ENCODE results near the gene TNFRSF1B.
A peak's percentile ranks its signal among the peaks of the same experiment; 100 is the strongest.
"Not testable (repeated sequence)": the region's sequence is repeated elsewhere in the genome, so short reads cannot be mapped to it uniquely, and the experiment has no call there.

Gene TNFRSF1B

DNA sequence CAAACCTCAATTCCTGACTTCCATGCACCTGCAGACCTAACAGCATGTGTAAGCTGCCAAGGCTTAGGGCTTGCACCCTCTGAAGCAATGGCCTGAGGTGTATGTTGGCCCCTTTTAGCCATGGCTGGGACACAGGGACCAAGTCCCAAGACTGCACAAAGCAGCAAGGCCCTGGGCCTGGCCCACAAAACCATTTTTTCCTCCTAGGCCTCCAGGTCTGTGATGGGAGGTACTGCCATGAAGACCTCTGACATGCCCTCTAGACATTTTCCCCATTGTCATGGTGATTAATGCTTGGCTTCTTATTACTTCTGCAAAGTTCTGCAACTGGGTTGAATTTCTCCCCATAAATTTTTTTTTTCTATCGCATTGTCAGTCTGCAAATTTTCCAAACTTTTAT lies 55.9 kb downstream of the TNFRSF1B start:
- DNase-seq (ENCODE audit: low read depth) = not testable (repeated sequence)

GRCh38 chr1:12224092-12224491 lies 57.3 kb downstream of the TNFRSF1B start:
- not testable (repeated sequence) for DNase-seq (ENCODE audit: low read depth)

- DNase-seq (ENCODE audit: low read depth) = no peak
Observed at GRCh38 chr1:12228979-12229378, 62.2 kb downstream of the TNFRSF1B start.

DNA sequence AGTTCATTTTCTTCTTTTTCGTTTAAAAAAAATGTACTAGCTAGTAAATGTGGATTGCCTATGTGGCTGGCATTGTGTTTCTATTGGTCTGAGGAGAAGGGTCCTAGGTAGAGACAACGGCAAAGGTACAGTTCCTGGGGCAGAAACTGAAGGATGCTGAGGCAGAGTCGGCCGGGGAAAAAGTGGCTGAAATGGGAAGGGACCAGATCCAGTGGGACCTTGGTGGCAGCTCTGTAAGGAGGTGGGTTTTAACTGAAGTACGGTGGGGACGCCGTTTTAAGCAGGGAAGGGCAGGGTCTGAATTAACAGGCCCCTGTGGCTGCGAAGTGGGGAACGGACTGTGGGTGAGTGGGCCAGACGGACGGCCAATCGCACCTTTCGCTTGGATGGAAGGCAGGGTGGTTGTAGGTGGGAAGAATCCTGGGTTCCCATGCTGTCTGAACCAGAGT lies 62.6 kb downstream of the TNFRSF1B start:
- no peak for DNase-seq (ENCODE audit: low read depth)

GRCh38 chr1:12229835-12230548 lies 63.2 kb downstream of the TNFRSF1B start, which contains the start of gene VPS13D:
Gene VPS13D, plus strand, starts transcription at chr1:12230030. Its CDS starts 4,237 bp downstream, at chr1:12234267.
- DNase-seq (ENCODE audit: low read depth) = peak; percentile 35

DNA sequence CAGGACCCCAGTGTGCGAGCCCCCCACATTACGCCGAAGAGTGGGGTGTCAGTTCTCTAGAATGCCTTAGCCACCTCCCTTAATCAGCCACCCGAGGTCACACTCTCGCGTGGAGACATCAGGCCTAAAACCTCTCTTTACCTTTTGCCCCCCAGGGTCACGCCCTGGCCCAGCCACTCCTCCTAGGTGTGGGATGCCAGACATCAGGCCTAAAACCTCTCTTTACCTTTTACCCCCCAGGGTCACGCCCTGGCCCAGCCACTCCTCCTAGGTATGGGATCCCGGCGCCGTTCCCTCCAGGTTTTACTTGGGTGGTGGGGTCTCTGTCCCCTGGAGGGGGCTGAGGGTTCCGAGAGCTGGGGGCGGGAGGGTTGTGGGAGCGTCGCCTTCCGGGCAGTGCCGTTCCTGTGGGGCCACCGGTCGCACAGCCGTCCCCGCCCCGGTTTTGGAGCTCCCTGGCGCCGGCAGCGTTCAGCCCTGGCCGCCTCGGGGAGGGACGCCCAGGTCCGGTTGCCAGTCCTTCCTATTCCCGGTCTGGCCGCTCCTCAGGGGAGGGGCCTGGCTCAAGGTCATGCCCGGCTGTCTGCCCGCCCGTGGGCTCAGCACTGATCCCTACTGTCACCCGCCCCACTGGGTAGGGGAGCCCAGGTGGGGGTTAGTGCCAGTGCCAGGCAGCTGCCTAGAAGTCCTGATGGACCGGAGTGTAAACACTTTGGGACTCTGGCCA lies 63.9 kb downstream of the TNFRSF1B start:
- no peak for DNase-seq (ENCODE audit: low read depth)

DNA sequence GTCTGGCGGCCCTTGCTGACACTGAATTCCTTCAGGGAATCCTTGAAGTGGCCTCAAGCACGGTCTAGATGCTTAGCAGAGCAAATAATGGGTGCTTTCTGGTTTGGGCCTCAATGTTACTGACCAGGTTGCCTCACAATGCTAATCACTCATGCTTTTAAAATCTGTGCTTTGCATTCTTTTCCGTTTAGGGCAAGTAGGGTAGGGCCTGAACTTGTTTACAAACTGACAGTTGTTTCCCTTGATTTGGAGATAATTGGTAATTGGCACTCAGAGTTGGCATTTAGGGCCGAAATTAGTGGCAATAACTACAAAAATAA lies 64.4 kb downstream of the TNFRSF1B start:
- no peak for DNase-seq (ENCODE audit: low read depth)

DNA sequence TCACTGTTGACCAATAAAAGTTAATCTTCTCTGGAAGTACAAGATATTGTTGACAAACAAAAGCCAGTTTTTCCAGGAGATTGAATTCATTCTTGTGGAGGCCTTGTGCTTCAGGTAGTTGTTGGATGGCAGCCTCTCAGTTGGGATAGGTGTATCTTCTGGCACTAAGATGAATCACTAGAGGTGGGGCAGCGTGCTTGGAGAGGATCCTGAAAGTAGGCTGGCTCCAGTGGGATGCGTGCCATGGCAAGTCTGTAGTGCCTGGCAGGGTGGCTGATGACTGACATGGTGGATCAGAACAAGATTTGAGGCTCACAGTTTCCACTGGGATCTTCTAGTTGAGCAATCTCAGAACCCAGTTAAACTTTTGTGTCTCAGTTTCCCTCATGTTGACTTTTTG lies 65.4 kb downstream of the TNFRSF1B start:
- no peak for DNase-seq (ENCODE audit: low read depth)

- DNase-seq (ENCODE audit: low read depth) = no peak
Observed at GRCh38 chr1:12244078-12244477, 77.3 kb downstream of the TNFRSF1B start.

- DNase-seq (ENCODE audit: low read depth) = no peak
Observed at GRCh38 chr1:12244585-12244984, 77.8 kb downstream of the TNFRSF1B start.

DNA sequence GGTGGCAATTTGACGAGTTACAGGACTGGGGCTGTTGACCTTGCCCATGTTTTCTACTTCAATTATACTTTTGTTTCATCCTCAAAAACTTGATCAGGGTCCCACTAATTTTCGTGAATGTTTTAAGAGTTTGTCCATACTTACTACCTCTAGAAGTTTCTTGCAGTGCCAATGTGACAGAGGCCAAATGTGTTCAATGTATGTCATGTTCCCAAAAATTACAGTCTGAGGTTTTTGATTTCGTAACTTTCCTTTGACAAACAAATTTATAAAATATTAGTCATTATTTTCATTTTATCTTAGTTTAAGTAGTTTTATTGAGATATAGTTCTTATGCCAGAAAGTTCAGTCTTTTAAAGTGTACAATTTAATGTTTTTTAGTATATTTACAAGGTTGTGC lies 78.3 kb downstream of the TNFRSF1B start:
- DNase-seq (ENCODE audit: low read depth) = no peak

DNA sequence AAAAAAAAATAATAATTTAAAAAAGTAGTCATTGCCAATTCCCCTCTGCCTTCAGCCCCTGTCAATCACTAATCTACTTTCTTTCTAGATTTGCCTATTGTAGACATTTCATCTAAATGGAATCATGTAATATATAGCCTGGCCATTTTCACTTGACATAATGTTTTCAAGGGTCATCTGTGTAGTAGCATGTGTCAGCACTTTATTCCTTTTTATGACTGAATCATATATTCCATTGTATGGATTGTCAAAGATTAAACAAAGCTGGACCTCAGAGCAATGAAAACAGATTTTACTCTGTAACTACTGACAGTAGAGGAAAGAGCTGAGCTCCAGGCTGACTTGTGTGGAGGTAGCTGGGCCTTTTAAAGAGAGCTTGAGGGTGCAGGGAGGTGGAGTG lies 78.9 kb downstream of the TNFRSF1B start:
- no peak for DNase-seq (ENCODE audit: low read depth)

- DNase-seq (ENCODE audit: low read depth) = no peak
Observed at GRCh38 chr1:12246584-12246983, 79.8 kb downstream of the TNFRSF1B start.

DNA sequence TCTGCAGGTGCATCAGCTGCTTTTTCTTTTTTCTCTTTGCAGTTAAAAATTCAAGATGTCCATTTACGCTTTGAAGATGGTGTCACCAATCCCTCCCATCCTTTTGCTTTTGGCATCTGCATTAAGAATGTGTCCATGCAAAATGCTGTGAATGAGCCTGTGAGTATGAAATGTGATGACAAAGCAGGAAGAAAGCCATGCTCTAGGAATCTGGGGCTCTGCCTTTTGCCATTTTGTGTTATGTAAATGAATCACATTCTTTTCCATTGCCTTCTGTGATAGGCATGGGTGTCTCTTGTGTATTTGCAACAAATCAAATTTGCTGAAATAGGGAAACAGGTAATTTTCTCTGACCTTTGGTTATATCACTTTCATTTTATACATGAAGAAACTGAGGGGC lies 82.4 kb downstream of the TNFRSF1B start:
- no peak for DNase-seq (ENCODE audit: low read depth)

GRCh38 chr1:12249748-12250147 lies 83.0 kb downstream of the TNFRSF1B start:
- DNase-seq (ENCODE audit: low read depth) = no peak

GRCh38 chr1:12251442-12251841 lies 84.7 kb downstream of the TNFRSF1B start:
- DNase-seq (ENCODE audit: low read depth) = no peak

DNA sequence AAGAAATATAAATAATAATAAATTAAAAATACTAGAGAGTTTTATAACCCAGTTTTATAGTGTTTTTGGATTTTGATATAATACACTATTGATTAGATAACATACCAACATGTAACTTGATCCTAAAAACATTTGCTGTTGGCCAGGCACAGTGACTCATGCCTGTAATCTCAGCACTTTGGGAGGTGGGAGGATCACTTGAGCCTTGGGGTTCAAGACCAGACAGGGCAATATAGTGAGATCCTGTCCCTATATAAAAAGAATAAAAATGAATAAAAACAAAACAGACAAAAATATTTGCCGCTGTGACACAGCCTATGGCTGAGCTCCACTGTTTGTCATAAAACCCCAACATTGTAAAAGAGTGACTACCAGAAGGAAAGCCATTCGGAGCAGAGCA lies 89.1 kb downstream of the TNFRSF1B start:
- DNase-seq (ENCODE audit: low read depth) = no peak

- no peak for DNase-seq (ENCODE audit: low read depth)
Observed at GRCh38 chr1:12258272-12258671, 91.5 kb downstream of the TNFRSF1B start.
